Left kidney (tissue), 2 donors: ENCODE measurements around the gene VPS33B. TPM values are rescaled to one million over a fixed set of nuclear protein-coding genes. Genes with fewer than 3 reads are reported as not detected.

ENCODE experiments used
- DNase-seq: peaks from one replicate; pipeline ENCODE4 v3.0.0-alpha.2; 2013
- polyA plus RNA-seq: library from polyadenylated mRNA; unstranded; fragments of 120-200 nt; gene quantifications from one replicate; pipeline ENCODE4 v1.2.1, GENCODE V29; 2013; ENCODE audit not compliant: insufficient read length

Gene VPS33B
- polyA plus RNA-seq, 1 donor, result 20.9 TPM

DNA sequence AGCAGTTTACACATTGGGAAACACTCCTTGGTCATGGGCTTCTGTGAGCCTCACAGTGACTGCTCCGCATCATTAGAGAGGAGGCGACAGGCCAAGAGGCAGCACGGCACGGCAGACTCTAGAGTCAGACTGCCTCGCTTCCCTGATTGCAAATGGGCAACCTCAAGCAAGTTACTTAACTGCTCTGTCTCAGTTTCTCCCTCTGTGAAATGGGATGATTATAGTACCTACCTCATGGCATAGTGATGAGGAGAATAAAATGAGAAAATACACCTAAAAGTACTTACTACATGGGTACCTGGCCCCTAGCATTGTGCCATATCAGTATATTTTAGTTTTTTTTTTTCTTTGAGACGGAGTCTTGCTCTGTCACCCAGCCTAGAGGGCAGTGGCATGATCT lies 71.7 kb downstream of the VPS33B start:
- DNase-seq, result no peak

GRCh38 chr15:90949979-90950675 lies 72.3 kb downstream of the VPS33B start:
- no peak for DNase-seq

Other genes starting within 250 kb of the VPS33B start
- gene FURIN, start 154.0 kb downstream of the VPS33B start, polyA plus RNA-seq, result 36.5 TPM
- gene FES, start 138.1 kb downstream of the VPS33B start, polyA plus RNA-seq, result 13.1 TPM
- 52.7 TPM for gene MAN2A2, start 119.3 kb downstream of the VPS33B start, polyA plus RNA-seq
- 12.1 TPM for gene HDDC3, start 90.0 kb downstream of the VPS33B start, polyA plus RNA-seq
- 60.3 TPM for gene UNC45A, start 87.3 kb downstream of the VPS33B start, polyA plus RNA-seq
- gene RCCD1, start 67.7 kb downstream of the VPS33B start, polyA plus RNA-seq, result 17.0 TPM
- 105 TPM for gene PRC1, start 28.1 kb downstream of the VPS33B start, polyA plus RNA-seq
- 0.67 TPM for gene SV2B, start 77.7 kb upstream of the VPS33B start, polyA plus RNA-seq